Cardiac muscle cell (in vitro differentiated cells and primary cell): ENCODE measurements around the gene AKAP8. TPM values are rescaled to one million over a fixed set of nuclear protein-coding genes. Genes with fewer than 3 reads are reported as not detected.

Experiments
- DNase-seq, 2 donors: peaks; one replicate each; pipeline versions ENCODE4 v3.0.0 to v3.0.0-alpha.2; 2010 to 2017; ENCODE audit warnings: low read depth in 1 of 2, low spot score in 1 of 2
- H3K27ac ChIP-seq: fragments of 200-600 bp; sonication (generic); 2 replicates; pipeline ENCODE4 v1.5.1; 2016
- H3K27me3 ChIP-seq: fragments of 200-600 bp; sonication (generic); 2 replicates; pipeline ENCODE4 v1.6.0; 2016; ENCODE audit warnings: control low read depth
- H3K36me3 ChIP-seq: fragments of 200-600 bp; sonication (generic); 2 replicates; pipeline ENCODE4 v1.5.1; 2016; ENCODE audit warnings: control low read depth
- H3K4me1 ChIP-seq: fragments of 200-600 bp; sonication (generic); 2 replicates; pipeline ENCODE4 v1.8.1; 2017; ENCODE audit warnings: low read depth, mild to moderate bottlenecking, mixed run types
- H3K4me3 ChIP-seq: fragments of 200-600 bp; sonication (generic); 2 replicates; pipeline ENCODE4 v1.5.1; 2016; ENCODE audit warnings: mild to moderate bottlenecking
- H3K9me3 ChIP-seq: fragments of 200-600 bp; sonication (generic); 2 replicates; pipeline ENCODE4 v1.5.1; 2017; ENCODE audit warnings: low read depth, mild to moderate bottlenecking, control low read depth
- CTCF ChIP-seq: IDR thresholded peaks from 2 replicates; pipeline ENCODE4 v1.5.1; 2012; ENCODE audit warnings: low read depth, mild to moderate bottlenecking, low read length
- polyA plus RNA-seq: library from polyadenylated mRNA; unstranded; fragments of >200 nt; fragmentation: Nextera tagmentation; extraction: Ambion mirVana; gene quantifications from 2 replicates; pipeline ENCODE4 v1.2.1, GENCODE V29; 2016
- total RNA-seq: library from RNA; depleted of rRNA; stranded (reverse); fragments of >200 nt; gene quantifications from 2 replicates; pipeline ENCODE4 v1.2.3, GENCODE V29; 2016

The AKAP8 gene
- total and polyA plus RNA-seq, 2 experiments from 2014 or later: 17.8 to 34.5 TPM

- Histone ChIP-seq H3K4me3 (no peak overlapping the region), H3K36me3 (peaks cover 41% of the 10 kb centered on the region), H3K27me3 (no peaks in the 10 kb centered on the region), H3K27ac (peak overlapping the region; percentile 39), H3K4me1 (peaks cover 34% of the 10 kb centered on the region), H3K9me3 (no peaks in the 10 kb centered on the region)
- DNase-seq: no peak
- no peak for TF ChIP-seq CTCF
These were observed 21.8 kb upstream of the AKAP8 start for GRCh38 chr19:15401397-15401710.

- peaks cover 45% of the 10 kb centered on the region for H3K36me3 ChIP-seq
- H3K9me3 ChIP-seq: no peaks in the 10 kb centered on the region
- no peak for TF ChIP-seq CTCF
These were observed 21.2 kb upstream of the AKAP8 start for GRCh38 chr19:15400521-15401396.

DNA sequence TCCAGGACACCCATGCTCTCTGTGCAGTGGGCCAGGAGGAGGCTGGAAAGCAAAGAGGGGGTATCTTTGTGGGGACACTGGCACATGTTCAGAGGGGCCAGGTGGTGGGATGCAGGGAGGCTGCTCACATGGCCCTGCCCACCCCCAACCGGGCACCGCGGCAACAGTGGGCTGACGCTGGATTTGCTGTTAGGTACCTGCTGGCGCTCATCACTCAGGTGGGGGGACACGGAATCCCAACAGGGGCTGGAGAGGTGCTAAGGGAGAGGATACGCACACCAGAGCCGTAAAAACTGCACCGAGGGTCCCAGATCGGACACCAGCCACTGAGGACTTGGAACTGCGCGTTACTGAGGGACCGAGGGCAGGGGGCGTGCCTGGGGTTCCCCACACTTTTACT, 20.0 kb upstream of the AKAP8 start:
- Histone ChIP-seq H3K27ac (no peak overlapping the region), H3K36me3 (peaks cover 50% of the 10 kb centered on the region), H3K27me3 (no peaks in the 10 kb centered on the region), H3K4me1 (peaks cover 23% of the 10 kb centered on the region), H3K9me3 (no peaks in the 10 kb centered on the region), H3K4me3 (no peak overlapping the region)
- no peak for TF ChIP-seq CTCF
- DNase-seq: no peak

More at GRCh38 chr19:15400521-15401396, 21.2 kb upstream of the AKAP8 start:
- Histone ChIP-seq H3K27me3 (no peaks in the 10 kb centered on the region), H3K4me1 (peaks cover 31% of the 10 kb centered on the region), H3K4me3 (no peak overlapping the region), H3K27ac (peak overlapping the region; percentile 39)
- DNase-seq: no peak

- H3K4me3 ChIP-seq: no peak overlapping the region
- TF ChIP-seq CTCF: no peak
- no peak overlapping the region for H3K27ac ChIP-seq
- no peaks in the 10 kb centered on the region for H3K9me3 ChIP-seq
- H3K27me3 ChIP-seq: no peaks in the 10 kb centered on the region
- peaks cover 55% of the 10 kb centered on the region for H3K36me3 ChIP-seq
- DNase-seq: no peak
- peaks cover 19% of the 10 kb centered on the region for H3K4me1 ChIP-seq
These were observed 19.6 kb upstream of the AKAP8 start for GRCh38 chr19:15399234-15399515.

DNA sequence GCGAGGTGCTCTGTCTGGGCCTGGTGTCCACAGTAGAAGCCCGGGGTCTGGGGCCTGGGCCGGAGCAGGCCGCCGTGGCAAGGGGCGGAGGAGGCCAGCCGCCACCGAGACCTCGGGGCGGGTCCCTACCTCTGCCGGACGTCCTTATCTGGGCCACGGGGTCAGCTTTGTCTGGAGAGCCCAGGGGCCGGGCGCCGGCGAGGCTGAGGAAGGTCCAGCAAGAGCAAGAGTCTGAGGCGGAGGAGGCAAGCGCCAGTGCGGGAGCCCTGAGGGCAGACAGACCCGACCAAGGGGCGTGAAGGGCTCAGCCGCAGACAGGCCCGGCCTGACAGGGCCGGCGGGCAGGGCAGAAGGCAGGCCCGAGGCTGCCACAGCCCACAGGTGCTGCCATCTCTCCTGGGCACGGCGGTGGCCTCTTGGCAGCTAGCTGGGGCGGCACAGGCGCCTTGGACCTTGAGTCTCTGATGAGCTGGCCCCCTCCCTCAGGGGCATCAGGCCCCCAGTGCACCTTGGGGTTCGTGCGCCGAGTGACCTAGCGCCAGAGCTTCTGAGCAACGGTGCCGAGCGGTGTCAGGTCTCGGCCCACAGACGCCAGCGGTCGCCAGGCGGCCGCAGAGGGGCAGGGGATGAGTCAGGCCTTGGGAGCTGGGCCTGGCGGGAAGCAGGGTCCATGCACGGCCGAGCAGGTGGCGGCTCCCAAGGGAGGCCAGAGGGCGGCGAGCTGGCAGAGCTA, 19.1 kb upstream of the AKAP8 start:
- Histone ChIP-seq H3K27me3 (no peaks in the 10 kb centered on the region), H3K9me3 (no peaks in the 10 kb centered on the region), H3K27ac (no peak overlapping the region), H3K4me1 (peaks cover 13% of the 10 kb centered on the region), H3K36me3 (peaks cover 58% of the 10 kb centered on the region), H3K4me3 (no peak overlapping the region)
- DNase-seq: no peak
- no peak for TF ChIP-seq CTCF
